Measurements from ENCODE around the gene PODN. TPM values are rescaled to one million over a fixed set of nuclear protein-coding genes. Genes with fewer than 3 reads are reported as not detected.

Gene PODN
- total RNA-seq, 1 donor from 2014 or later = 56.5 TPM

GRCh38 chr1:53115403-53116306, 53.6 kb downstream of the PODN start:
- TF ChIP-seq CTCF (IDR thresholded peaks at IDR 0.05) = no peak
- no peak overlapping the region for H3K4me3 ChIP-seq
- H3K27me3 ChIP-seq = no peaks in the 10 kb centered on the region
- DNase-seq = no peak
- no peak overlapping the region for H3K27ac ChIP-seq
- peaks cover 19% of the 10 kb centered on the region for H3K4me1 ChIP-seq
- intact Hi-C loops (cut with DNase I) = no loop called here
- ATAC-seq = no peak
- H3K9me3 ChIP-seq = no peaks in the 10 kb centered on the region
- H3K36me3 ChIP-seq = no peaks in the 10 kb centered on the region

- intact Hi-C loops (cut with DNase I) = no loop called here
- no peaks in the 10 kb centered on the region for H3K36me3 ChIP-seq
- no peak for TF ChIP-seq CTCF (IDR thresholded peaks at IDR 0.05)
- ATAC-seq (no peak), DNase-seq (no peak)
- peaks cover 12% of the 10 kb centered on the region for H3K4me1 ChIP-seq
- no peak overlapping the region for H3K4me3 ChIP-seq
- no peak overlapping the region for H3K27ac ChIP-seq
- no peaks in the 10 kb centered on the region for H3K27me3 ChIP-seq
- no peaks in the 10 kb centered on the region for H3K9me3 ChIP-seq
Measured at GRCh38 chr1:53116307-53116810, 54.3 kb downstream of the PODN start.

GRCh38 chr1:53116933-53117600, 55.1 kb downstream of the PODN start:
- Histone ChIP-seq H3K4me3 (no peak overlapping the region), H3K4me1 (peaks cover 13% of the 10 kb centered on the region), H3K36me3 (no peaks in the 10 kb centered on the region), H3K27me3 (no peaks in the 10 kb centered on the region), H3K27ac (no peak overlapping the region), H3K9me3 (no peaks in the 10 kb centered on the region)
- ATAC-seq (no peak), DNase-seq (no peak)
- no peak for TF ChIP-seq CTCF (IDR thresholded peaks at IDR 0.05)
- intact Hi-C loops (cut with DNase I) = no loop called here

- Histone ChIP-seq H3K9me3 (no peaks in the 10 kb centered on the region), H3K27me3 (no peaks in the 10 kb centered on the region), H3K27ac (no peak overlapping the region), H3K36me3 (no peaks in the 10 kb centered on the region), H3K4me1 (peaks cover 20% of the 10 kb centered on the region), H3K4me3 (no peak overlapping the region)
- intact Hi-C loops (cut with DNase I) = no loop called here
- TF ChIP-seq CTCF (IDR thresholded peaks at IDR 0.05) = no peak
- ATAC-seq (no peak), DNase-seq (no peak)
Measured at GRCh38 chr1:53117836-53118235, 55.8 kb downstream of the PODN start.

- ATAC-seq = no peak
- Histone ChIP-seq H3K27me3 (no peaks in the 10 kb centered on the region), H3K36me3 (no peaks in the 10 kb centered on the region), H3K27ac (no peak overlapping the region), H3K4me1 (peaks cover 29% of the 10 kb centered on the region), H3K4me3 (no peak overlapping the region), H3K9me3 (no peaks in the 10 kb centered on the region)
- no peak for TF ChIP-seq CTCF (IDR thresholded peaks at IDR 0.05)
- no peak for DNase-seq
- intact Hi-C loops (cut with DNase I) = no loop called here
Measured at GRCh38 chr1:53120659-53121058, 58.6 kb downstream of the PODN start.
